Muscle layer of duodenum (tissue), 2 donors: ENCODE data around the gene KIF5A.

Experiments
- H3K27ac ChIP-seq: one replicate; pipeline ENCODE4 v1.7.0; 2013; ENCODE audit warnings: mild to moderate bottlenecking, low read length
- H3K27me3 ChIP-seq: one replicate; pipeline ENCODE4 v1.7.0; 2013; ENCODE audit warnings: low read depth, mild to moderate bottlenecking, control low read depth, low read length
- H3K36me3 ChIP-seq, 2 donors: one replicate each; pipeline ENCODE4 v1.7.0; 2013; ENCODE audit warnings: low read length in 2 of 2, control low read depth in 1 of 2, mild to moderate bottlenecking in 1 of 2; ENCODE audit not compliant: insufficient read depth in 2 of 2, control insufficient read depth in 1 of 2
- H3K4me1 ChIP-seq, 2 donors: one replicate each; pipeline ENCODE4 v1.7.0; 2013; ENCODE audit warnings: low read length in 2 of 2, mild to moderate bottlenecking in 2 of 2, control low read depth in 1 of 2, moderate library complexity in 1 of 2; ENCODE audit not compliant: insufficient read depth in 2 of 2, control insufficient read depth in 1 of 2
- H3K4me3 ChIP-seq, 2 donors: one replicate each; pipeline ENCODE4 v1.7.0; 2013; ENCODE audit warnings: low read length in 2 of 2, low read depth in 1 of 2, mild to moderate bottlenecking in 1 of 2
- H3K9me3 ChIP-seq, 2 donors: one replicate each; pipeline ENCODE4 v1.7.0; 2013; ENCODE audit warnings: low read length in 2 of 2, control low read depth in 1 of 2, mild to moderate bottlenecking in 1 of 2; ENCODE audit not compliant: control insufficient read depth in 1 of 2
- donor health status: healthy.

KIF5A gene

GRCh38 chr12:57620245-57620935 is 70.5 kb downstream of the KIF5A start:
- no peak overlapping the region for H3K4me3 ChIP-seq
- H3K4me1 ChIP-seq = peaks cover 6 to 21% of the 10 kb centered on the region in 2 donors
- no peaks in the 10 kb centered on the region for H3K9me3 ChIP-seq

GRCh38 chr12:57620936-57621496 is 71.2 kb downstream of the KIF5A start:
- H3K4me3 ChIP-seq = peak overlapping the region; percentile 33 to 69
- H3K4me1 ChIP-seq = peaks cover 6 to 17% of the 10 kb centered on the region in 2 donors
- H3K27me3 ChIP-seq = peaks cover 54% of the 10 kb centered on the region

More at GRCh38 chr12:57620245-57620935, 70.5 kb downstream of the KIF5A start:
- H3K27ac ChIP-seq = no peak overlapping the region
- H3K36me3 ChIP-seq = peaks cover 5 to 26% of the 10 kb centered on the region in 2 donors
- peaks cover 52% of the 10 kb centered on the region for H3K27me3 ChIP-seq

GRCh38 chr12:57621497-57622292 is 71.9 kb downstream of the KIF5A start:
- Histone ChIP-seq H3K4me1 (peaks cover 6 to 23% of the 10 kb centered on the region in 2 donors), H3K36me3 (peaks cover 0 to 20% of the 10 kb centered on the region in 2 donors), H3K27ac (no peak overlapping the region), H3K27me3 (peaks cover 60% of the 10 kb centered on the region), H3K9me3 (no peaks in the 10 kb centered on the region), H3K4me3 (peak overlapping the region; percentile 33 to 69)

More at GRCh38 chr12:57620936-57621496, 71.2 kb downstream of the KIF5A start:
- H3K9me3 ChIP-seq = no peaks in the 10 kb centered on the region
- peaks cover 0 to 25% of the 10 kb centered on the region in 2 donors for H3K36me3 ChIP-seq
- H3K27ac ChIP-seq = no peak overlapping the region

- no peaks in the 10 kb centered on the region for H3K9me3 ChIP-seq
- H3K27ac ChIP-seq = no peak overlapping the region
- H3K27me3 ChIP-seq = peaks cover 64% of the 10 kb centered on the region
- peaks cover 0 to 13% of the 10 kb centered on the region in 2 donors for H3K36me3 ChIP-seq
- H3K4me1 ChIP-seq = peaks cover 6 to 26% of the 10 kb centered on the region in 2 donors
- H3K4me3 ChIP-seq = no peak overlapping the region
These were observed 72.7 kb downstream of the KIF5A start for GRCh38 chr12:57622293-57623245.

- peaks cover 6 to 31% of the 10 kb centered on the region in 2 donors for H3K4me1 ChIP-seq
- no peak overlapping the region for H3K27ac ChIP-seq
- H3K36me3 ChIP-seq = peaks cover 0 to 7% of the 10 kb centered on the region in 2 donors
- H3K4me3 ChIP-seq = no peak overlapping the region
- H3K9me3 ChIP-seq = no peaks in the 10 kb centered on the region
- peaks cover 70% of the 10 kb centered on the region for H3K27me3 ChIP-seq
These were observed 73.5 kb downstream of the KIF5A start for GRCh38 chr12:57623385-57623784.

- Histone ChIP-seq H3K27me3 (peaks cover 76% of the 10 kb centered on the region), H3K4me1 (peaks cover 6 to 31% of the 10 kb centered on the region in 2 donors), H3K27ac (no peak overlapping the region), H3K36me3 (peaks cover 0 to 7% of the 10 kb centered on the region in 2 donors), H3K9me3 (no peaks in the 10 kb centered on the region), H3K4me3 (no peak overlapping the region)
These were observed 74.1 kb downstream of the KIF5A start for GRCh38 chr12:57623811-57624390.

GRCh38 chr12:57624441-57625220 is 74.8 kb downstream of the KIF5A start:
- H3K9me3 ChIP-seq = no peaks in the 10 kb centered on the region
- H3K4me1 ChIP-seq = peaks cover 6 to 31% of the 10 kb centered on the region in 2 donors
- H3K4me3 ChIP-seq = no peak overlapping the region
- H3K27me3 ChIP-seq = peaks cover 70% of the 10 kb centered on the region
- peaks cover 0 to 7% of the 10 kb centered on the region in 2 donors for H3K36me3 ChIP-seq
- H3K27ac ChIP-seq = no peak overlapping the region

GRCh38 chr12:57625261-57626032 is 75.6 kb downstream of the KIF5A start:
- Histone ChIP-seq H3K4me1 (peaks cover 6 to 31% of the 10 kb centered on the region in 2 donors), H3K27me3 (peaks cover 62% of the 10 kb centered on the region), H3K4me3 (no peak overlapping the region), H3K27ac (no peak overlapping the region), H3K36me3 (peaks cover 0 to 7% of the 10 kb centered on the region in 2 donors), H3K9me3 (no peaks in the 10 kb centered on the region)

GRCh38 chr12:57626111-57626920 is 76.5 kb downstream of the KIF5A start:
- Histone ChIP-seq H3K4me1 (peaks cover 2 to 24% of the 10 kb centered on the region in 2 donors), H3K9me3 (no peaks in the 10 kb centered on the region), H3K27me3 (peaks cover 59% of the 10 kb centered on the region), H3K4me3 (no peak overlapping the region), H3K36me3 (peaks cover 0 to 7% of the 10 kb centered on the region in 2 donors), H3K27ac (no peak overlapping the region)
